ENCODE results near the gene SLC8A2. TPM values are rescaled to one million over a fixed set of nuclear protein-coding genes. Genes with fewer than 3 reads are reported as not detected.

Gene SLC8A2
- total and polyA plus RNA-seq, 2 of the 4 experiments (the other 2 are of a cell fraction): 0.05 TPM; not detected in 1

DNA sequence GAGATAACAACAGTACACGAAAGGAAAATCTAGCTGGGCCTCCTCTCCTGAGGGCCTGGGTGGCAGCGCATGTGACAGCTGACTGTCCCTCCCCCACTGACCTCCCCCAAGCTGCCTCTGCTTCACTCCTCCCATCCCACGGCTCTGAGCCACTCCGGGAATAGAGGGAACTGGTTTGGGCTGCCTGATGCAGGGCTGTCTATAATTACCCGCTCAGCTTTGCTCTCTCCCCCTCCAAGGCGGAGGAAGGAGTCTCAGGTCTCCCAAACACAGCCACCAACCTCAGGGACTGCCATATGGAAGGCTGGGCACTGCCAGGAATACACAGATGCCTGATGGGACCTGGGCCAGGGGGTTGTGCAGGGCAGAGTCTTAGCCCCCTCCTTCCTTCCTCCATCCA lies 35.3 kb upstream of the SLC8A2 start:
- H4K5ac ChIP-seq (ENCODE audit: low read depth, low read length): no peak overlapping the region
- POLR2A ChIA-PET (ENCODE audit: unreplicated experiment): no interaction called here

More for the DNA sequence above, 35.3 kb upstream of the SLC8A2 start:
- Histone ChIP-seq H3K27ac (ENCODE audit: insufficient read depth, low read length) (no peak overlapping the region), H2AK5ac (ENCODE audit: low read depth, low read length) (no peak overlapping the region), H4K91ac (ENCODE audit: insufficient read depth, low read depth, low read length) (no peak overlapping the region), H3K4me1 (ENCODE audit: control insufficient read depth, insufficient read depth, low read length) (peaks cover 3% of the 10 kb centered on the region), H3K4ac (ENCODE audit: low read depth, low read length) (no peak overlapping the region), H3K36me3 (ENCODE audit: control insufficient read depth, insufficient read depth, low read length) (peaks cover 11% of the 10 kb centered on the region), H2AK9ac (replicated peaks; ENCODE audit: low read depth, low read length, poor library complexity) (no peak overlapping the region), H2BK20ac (ENCODE audit: low read depth, low read length) (no peak overlapping the region), H3K9ac (ENCODE audit: low read depth, low read length) (no peak overlapping the region), H3K4me2 (ENCODE audit: low read depth, low read length) (no peak overlapping the region), H3K18ac (ENCODE audit: low read depth, low read length) (no peak overlapping the region), H4K8ac (ENCODE audit: low read depth in 2 of 2, low read length in 2 of 2) (no peak overlapping the region), H3K9me3 (ENCODE audit: control insufficient read depth, insufficient read depth, low read length) (no peaks in the 10 kb centered on the region), H4K20me1 (ENCODE audit: insufficient read depth, low read length) (peaks cover 61% of the 10 kb centered on the region), H3K14ac (replicated peaks; ENCODE audit: low read depth, low read length) (no peak overlapping the region), H2AFZ (replicated peaks; ENCODE audit: low read length, poor library complexity) (no peak overlapping the region), H3K9me1 (ENCODE audit: insufficient read depth, low read length) (peaks cover 7% of the 10 kb centered on the region), H3K79me1 (ENCODE audit: low read depth in 1 of 2, low read length in 2 of 2) (peaks cover 27 to 86% of the 10 kb centered on the region in 2 experiments), H3K4me3 (ENCODE audit: insufficient read depth, low read depth, low read length) (no peak overlapping the region), H2BK15ac (ENCODE audit: low read depth, low read length) (no peak overlapping the region), H3K56ac (ENCODE audit: extremely low read depth, insufficient read depth, low read length) (no peak overlapping the region), H2BK120ac (ENCODE audit: low read depth, low read length) (no peak overlapping the region), H3K23ac (ENCODE audit: low read depth, low read length) (no peak overlapping the region), H3K27me3 (ENCODE audit: control insufficient read depth, insufficient read depth, low read length) (no peaks in the 10 kb centered on the region), H2BK5ac (ENCODE audit: low read depth, low read length, poor library complexity, severe bottlenecking) (no peak overlapping the region)
- WGBS, 2 experiments (ENCODE audit: extremely low coverage in 2 of 2, insufficient read length in 1 of 2): no CpG with 5 or more reads among the region's 6 CpGs
- intact Hi-C loops (cut with micrococcal nuclease): no loop called here
- no peak for TF ChIP-seq MXI1 (IDR thresholded peaks at IDR 0.05; ENCODE audit: borderline replicate concordance, low read depth, low read length)
- TF ChIP-seq SMC3 (IDR thresholded peaks at IDR 0.05; ENCODE audit: low read depth, low read length): no peak
- TF ChIP-seq, protein P1, sequence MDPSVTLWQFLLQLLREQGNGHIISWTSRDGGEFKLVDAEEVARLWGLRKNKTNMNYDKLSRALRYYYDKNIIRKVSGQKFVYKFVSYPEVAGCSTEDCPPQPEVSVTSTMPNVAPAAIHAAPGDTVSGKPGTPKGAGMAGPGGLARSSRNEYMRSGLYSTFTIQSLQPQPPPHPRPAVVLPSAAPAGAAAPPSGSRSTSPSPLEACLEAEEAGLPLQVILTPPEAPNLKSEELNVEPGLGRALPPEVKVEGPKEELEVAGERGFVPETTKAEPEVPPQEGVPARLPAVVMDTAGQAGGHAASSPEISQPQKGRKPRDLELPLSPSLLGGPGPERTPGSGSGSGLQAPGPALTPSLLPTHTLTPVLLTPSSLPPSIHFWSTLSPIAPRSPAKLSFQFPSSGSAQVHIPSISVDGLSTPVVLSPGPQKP (IDR thresholded peaks at IDR 0.05; ENCODE audit: borderline replicate concordance, low read depth, low read length): no peak
- no peak for TF ChIP-seq CEBPB (IDR thresholded peaks at IDR 0.05; ENCODE audit: low read depth, low read length)
- TF ChIP-seq NFE2L2 (IDR thresholded peaks at IDR 0.05; ENCODE audit: low read depth, low read length): no peak
- TF ChIP-seq RAD21 (IDR thresholded peaks at IDR 0.05; ENCODE audit: low read length): no peak
- TF ChIP-seq, protein P2, sequence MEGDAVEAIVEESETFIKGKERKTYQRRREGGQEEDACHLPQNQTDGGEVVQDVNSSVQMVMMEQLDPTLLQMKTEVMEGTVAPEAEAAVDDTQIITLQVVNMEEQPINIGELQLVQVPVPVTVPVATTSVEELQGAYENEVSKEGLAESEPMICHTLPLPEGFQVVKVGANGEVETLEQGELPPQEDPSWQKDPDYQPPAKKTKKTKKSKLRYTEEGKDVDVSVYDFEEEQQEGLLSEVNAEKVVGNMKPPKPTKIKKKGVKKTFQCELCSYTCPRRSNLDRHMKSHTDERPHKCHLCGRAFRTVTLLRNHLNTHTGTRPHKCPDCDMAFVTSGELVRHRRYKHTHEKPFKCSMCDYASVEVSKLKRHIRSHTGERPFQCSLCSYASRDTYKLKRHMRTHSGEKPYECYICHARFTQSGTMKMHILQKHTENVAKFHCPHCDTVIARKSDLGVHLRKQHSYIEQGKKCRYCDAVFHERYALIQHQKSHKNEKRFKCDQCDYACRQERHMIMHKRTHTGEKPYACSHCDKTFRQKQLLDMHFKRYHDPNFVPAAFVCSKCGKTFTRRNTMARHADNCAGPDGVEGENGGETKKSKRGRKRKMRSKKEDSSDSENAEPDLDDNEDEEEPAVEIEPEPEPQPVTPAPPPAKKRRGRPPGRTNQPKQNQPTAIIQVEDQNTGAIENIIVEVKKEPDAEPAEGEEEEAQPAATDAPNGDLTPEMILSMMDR (conservative IDR thresholded peaks at IDR 0.05; ENCODE audit: low read depth, low read length): no peak
- no peak for TF ChIP-seq MAFK (IDR thresholded peaks at IDR 0.05; ENCODE audit: low read depth, low read length)
- no peak for TF ChIP-seq MAZ (IDR thresholded peaks at IDR 0.05; ENCODE audit: borderline replicate concordance, low read depth, low read length)
- TF ChIP-seq RFX5 (IDR thresholded peaks at IDR 0.05; ENCODE audit: low read depth, low read length): no peak
- TF ChIP-seq RCOR1 (IDR thresholded peaks at IDR 0.05; ENCODE audit: insufficient replicate concordance, low read length): no peak
- no peak for TF ChIP-seq CHD1 (IDR thresholded peaks at IDR 0.05; ENCODE audit: low read depth, low read length)
- TF ChIP-seq FOS (IDR thresholded peaks at IDR 0.05; ENCODE audit: low read depth, low read length): no peak
- no peak for TF ChIP-seq BHLHE40 (IDR thresholded peaks at IDR 0.05; ENCODE audit: low read depth, low read length)
- no peak for TF ChIP-seq POLR2A (IDR thresholded peaks at IDR 0.05; ENCODE audit: low read depth, low read length)
- no peak for TF ChIP-seq USF2 (IDR thresholded peaks at IDR 0.05; ENCODE audit: low read depth, low read length)
- CTCF ChIA-PET: no interaction called here
- dilution Hi-C loops (cut with HindIII; ENCODE audit: low sequenced_read_pairs, unreplicated experiment): no loop called here
- BruUV-seq (replicated peaks): no TSS peak
- ATAC-seq (ENCODE audit: low read depth) (no peak), DNase-seq (no peak)
- in situ Hi-C loops (cut with MboI; ENCODE audit: low sequenced_read_pairs): no loop called here

Measured in IMR-90 (cell line).